CD14-positive monocyte (primary cell): ENCODE results near the gene QSOX2. TPM values are rescaled to one million over a fixed set of nuclear protein-coding genes. Genes with fewer than 3 reads are reported as not detected.

Source experiments
- DNase-seq, 3 donors: peaks; one replicate each; pipeline ENCODE4 v3.0.0-alpha.2; 2011 to 2022
- H2AFZ ChIP-seq: 2 replicates; pipeline ENCODE4 v1.6.0; 2012; ENCODE audit warnings: mild to moderate bottlenecking, low read depth, low read length, inconsistent platforms; ENCODE audit not compliant: insufficient read depth, poor library complexity, severe bottlenecking
- H3K27ac ChIP-seq, 2 donors: 1 replicate in 1 of 2; 2 replicates in 1 of 2; pipeline ENCODE4 v1.5.1; 2012 to 2013; ENCODE audit warnings: low read length in 2 of 2, control low read depth in 1 of 2, inconsistent platforms in 1 of 2, low read depth in 1 of 2, mild to moderate bottlenecking in 1 of 2
- H3K27me3 ChIP-seq, 2 donors: one replicate each; pipeline versions ENCODE4 v1.6.0 to v1.6.1; 2011 to 2013; ENCODE audit warnings: low read length in 2 of 2; ENCODE audit not compliant: control insufficient read depth in 2 of 2, insufficient read depth in 2 of 2
- H3K36me3 ChIP-seq, 2 donors: replicated peaks in 1 of 2; 1 replicate in 1 of 2; 2 replicates in 1 of 2; pipeline versions ENCODE4 v1.5.1 to v1.6.1; 2012 to 2013; ENCODE audit warnings: low read length in 2 of 2, control low read depth in 1 of 2, inconsistent platforms in 1 of 2, mild to moderate bottlenecking in 1 of 2; ENCODE audit not compliant: insufficient read depth in 2 of 2, control insufficient read depth in 1 of 2
- H3K4me1 ChIP-seq, 2 donors: 1 replicate in 1 of 2; 2 replicates in 1 of 2; pipeline versions ENCODE4 v1.5.1 to v1.6.1; 2012 to 2013; ENCODE audit warnings: low read length in 2 of 2, control low read depth in 1 of 2, inconsistent platforms in 1 of 2, mild to moderate bottlenecking in 1 of 2, moderate library complexity in 1 of 2; ENCODE audit not compliant: insufficient read depth in 2 of 2, control insufficient read depth in 1 of 2
- H3K4me2 ChIP-seq: replicated peaks from 2 replicates; pipeline ENCODE3; 2012; ENCODE audit warnings: low read length, moderate library complexity, mild to moderate bottlenecking; ENCODE audit not compliant: poor library complexity, severe bottlenecking; ENCODE audit errors: extremely low read depth
- H3K4me3 ChIP-seq, 3 experiments: fragments of 200-600 bp in 1 of 3; sonication (generic) in 1 of 3; replicated peaks in 1 of 3; 1 replicate in 2 of 3; 2 replicates in 1 of 3; pipeline ENCODE4 v1.5.1; 2011 to 2013; ENCODE audit warnings: low read length in 3 of 3, mild to moderate bottlenecking in 3 of 3, control low read depth in 2 of 3, low read depth in 2 of 3, inconsistent platforms in 1 of 3, moderate library complexity in 1 of 3
- H3K79me2 ChIP-seq: 2 replicates; pipeline ENCODE4 v1.6.0; 2012; ENCODE audit warnings: mild to moderate bottlenecking, control low read depth, inconsistent platforms, low read length, moderate library complexity; ENCODE audit not compliant: insufficient read depth
- H3K9ac ChIP-seq: 2 replicates; pipeline ENCODE4 v1.6.0; 2017; ENCODE audit warnings: low read length, mild to moderate bottlenecking; ENCODE audit not compliant: insufficient read depth, poor library complexity, severe bottlenecking
- H3K9me3 ChIP-seq, 2 donors: replicated peaks in 1 of 2; 1 replicate in 1 of 2; 2 replicates in 1 of 2; pipeline versions ENCODE4 v1.5.1 to v1.6.1; 2012 to 2013; ENCODE audit warnings: low read length in 2 of 2, control low read depth in 1 of 2; ENCODE audit not compliant: control insufficient read depth in 1 of 2, insufficient read depth in 1 of 2
- H4K20me1 ChIP-seq: 2 replicates; pipeline ENCODE4 v1.6.0; 2012; ENCODE audit warnings: mild to moderate bottlenecking, low read length, control low read depth, moderate library complexity; ENCODE audit not compliant: insufficient read depth
- H3K27ac Mint-ChIP-seq, 7 donors: one replicate each; pipeline ENCODE4 v1.8.0; 2020; ENCODE audit warnings: mild to moderate bottlenecking in 7 of 7, mixed read lengths in 7 of 7, moderate library complexity in 6 of 7, inconsistent platforms in 2 of 7
- H3K27me3 Mint-ChIP-seq, 3 donors: one replicate each; pipeline ENCODE4 v1.8.0; 2021 to 2022; ENCODE audit warnings: low read depth in 3 of 3, mild to moderate bottlenecking in 3 of 3, mixed read lengths in 3 of 3, moderate library complexity in 3 of 3, inconsistent platforms in 1 of 3
- H3K36me3 Mint-ChIP-seq, 2 donors: one replicate each; pipeline ENCODE4 v1.8.0; 2020; ENCODE audit warnings: mixed read lengths in 2 of 2, inconsistent platforms in 1 of 2, mild to moderate bottlenecking in 1 of 2
- H3K4me1 Mint-ChIP-seq: one replicate; pipeline ENCODE4 v1.8.0; 2020; ENCODE audit warnings: mild to moderate bottlenecking, mixed read lengths
- H3K4me3 Mint-ChIP-seq, 2 donors: one replicate each; pipeline ENCODE4 v1.8.0; 2020; ENCODE audit warnings: mild to moderate bottlenecking in 2 of 2, mixed read lengths in 2 of 2, moderate library complexity in 1 of 2
- H3K9me3 Mint-ChIP-seq, 7 donors: one replicate each; pipeline ENCODE4 v1.8.0; 2020 to 2022; ENCODE audit warnings: mixed read lengths in 7 of 7, mild to moderate bottlenecking in 6 of 7, moderate library complexity in 6 of 7, inconsistent platforms in 2 of 7
- CTCF ChIP-seq: fragments of 200-600 bp; IDR thresholded peaks from one replicate; pipeline ENCODE4 v1.8.0; 2022; ENCODE audit warnings: antibody characterized with exemption, mild to moderate bottlenecking
- WGBS: methylation state at CpG from one replicate; pipeline ENCODE4 v1.1.5; 2013; ENCODE audit warnings: missing lambda C conversion rate; ENCODE audit not compliant: insufficient coverage; 5-methylcytosine and 5-hydroxymethylcytosine counted together
- intact Hi-C, 2 donors: fragments of 100-400 bp; cut with micrococcal nuclease; formaldehyde crosslinking; loops; one replicate each; pipeline versions ENCODE4 v1.15.0 to v1.15.1; 2023
- polyA plus RNA-seq, 3 donors: library from polyadenylated mRNA; depleted of rRNA in 1 of 3; unstranded in 2 of 3; stranded (reverse) in 1 of 3; fragments of 300-500 nt in 2 of 3; fragments of >200 nt in 1 of 3; fragmentation: Illumina TruSeq in 2 of 3; gene quantifications; 1 replicate in 2 of 3; 2 replicates in 1 of 3; pipeline ENCODE4 v1.2.3, GENCODE V29; 2012 to 2021

QSOX2 gene
- polyA plus RNA-seq, 3 donors: 0.03 to 8.4 (median 0.17) TPM

- 47% methylated on average over 9 of the region's 11 CpGs for WGBS
- no peaks in the 10 kb centered on the region for H3K27me3 ChIP-seq
- H3K36me3 Mint-ChIP-seq: peaks cover 0 to 9% of the 10 kb centered on the region in 2 donors
- H3K4me1 ChIP-seq: peaks cover 29 to 35% of the 10 kb centered on the region in 2 donors
- H2AFZ ChIP-seq: peak overlapping the region; percentile 79
- H3K4me3 ChIP-seq: peak overlapping the region in 2 of 3 experiments; percentile 36 to 82
- H3K27ac ChIP-seq: no peak overlapping the region
- H3K9ac ChIP-seq: no peak overlapping the region
- no peaks in the 10 kb centered on the region for H3K9me3 ChIP-seq
- H3K36me3 ChIP-seq: no peaks in the 10 kb centered on the region
- H3K4me3 Mint-ChIP-seq: peak overlapping the region; percentile 81 to 89
- H3K27ac Mint-ChIP-seq: peak overlapping the region in 4 of 7 donors; percentile 58 to 84 (median 77)
- H3K4me2 ChIP-seq: peak overlapping the region; percentile 93
- peaks cover 11% of the 10 kb centered on the region for H4K20me1 ChIP-seq
- peaks cover 4 to 9% (median 6%) of the 10 kb centered on the region in 3 donors for H3K27me3 Mint-ChIP-seq
- TF ChIP-seq CTCF: no peak
- no peak for DNase-seq
- peaks cover 0 to 3% (median 0%) of the 10 kb centered on the region in 7 donors for H3K9me3 Mint-ChIP-seq
- H3K4me1 Mint-ChIP-seq: peaks cover 49% of the 10 kb centered on the region
- intact Hi-C loops: loop anchor here in 1 of 2 donors (10.0 kb wide), 1 partner anchor 340 kb away; the partner anchor contains the start of gene CAMSAP1
- peaks cover 33% of the 10 kb centered on the region for H3K79me2 ChIP-seq
These were observed 1.3 kb downstream of the QSOX2 start for GRCh38 chr9:136244122-136244968.

GRCh38 chr9:136243631-136244030 is 2.0 kb downstream of the QSOX2 start:
- WGBS: 80% methylated on average over 4 of the region's 4 CpGs
- peaks cover 36 to 42% of the 10 kb centered on the region in 2 donors for H3K4me1 ChIP-seq
- intact Hi-C loops: loop anchor here in 1 of 2 donors (10.0 kb wide), 1 partner anchor 339 kb away; the partner anchor contains the start of gene CAMSAP1

More at GRCh38 chr9:136243631-136244030, 2.0 kb downstream of the QSOX2 start:
- Histone ChIP-seq H3K27me3 (no peaks in the 10 kb centered on the region), H3K4me3 (no peak overlapping the region), H3K9ac (no peak overlapping the region), H3K9me3 (no peaks in the 10 kb centered on the region), H4K20me1 (peaks cover 18% of the 10 kb centered on the region), H3K79me2 (peaks cover 33% of the 10 kb centered on the region), H3K27ac (no peak overlapping the region), H3K36me3 (no peaks in the 10 kb centered on the region), H2AFZ (no peak overlapping the region), H3K4me2 (no peak overlapping the region)
- H3K27me3 Mint-ChIP-seq: peaks cover 4 to 9% (median 6%) of the 10 kb centered on the region in 3 donors
- DNase-seq: no peak
- H3K36me3 Mint-ChIP-seq: peaks cover 0 to 9% of the 10 kb centered on the region in 2 donors
- peaks cover 0 to 3% (median 0%) of the 10 kb centered on the region in 7 donors for H3K9me3 Mint-ChIP-seq
- H3K4me3 Mint-ChIP-seq: no peak overlapping the region
- peak overlapping the region in 2 of 7 donors; percentile 2 for H3K27ac Mint-ChIP-seq
- no peak for TF ChIP-seq CTCF
- H3K4me1 Mint-ChIP-seq: peaks cover 56% of the 10 kb centered on the region
